GM23338 (cell line): ENCODE measurements around the gene DMKN. TPM values are rescaled to one million over a fixed set of nuclear protein-coding genes. Genes with fewer than 3 reads are reported as not detected.

Experiments used
- ATAC-seq: fragments of 200-7000 bp; cut with Tn5 transposase; 3 replicates; pipeline ENCODE4 v1.9.1; 2020
- DNase-seq: peaks from one replicate; pipeline ENCODE4 v3.0.0-alpha.2; 2015; ENCODE audit warnings: low spot score
- H2AFZ ChIP-seq: fragments of 200-600 bp; sonication (generic); 2 replicates; pipeline ENCODE4 v1.8.0; 2016; ENCODE audit warnings: antibody characterized with exemption, mild to moderate bottlenecking, moderate library complexity
- H3F3A ChIP-seq: fragments of 200-600 bp; sonication (generic); replicated peaks from 2 replicates; pipeline ENCODE4 v1.8.0; 2017; ENCODE audit warnings: antibody characterized with exemption, mixed run types, low read depth
- H3K27ac ChIP-seq: fragments of 200-600 bp; sonication (generic); 2 replicates; pipeline ENCODE4 v1.6.1; 2016; ENCODE audit warnings: low read depth
- H3K27me3 ChIP-seq: fragments of 200-600 bp; sonication (generic); 2 replicates; pipeline ENCODE4 v1.8.0; 2016; ENCODE audit warnings: mild to moderate bottlenecking, mixed run types, moderate library complexity; ENCODE audit not compliant: insufficient read depth
- H3K36me3 ChIP-seq: fragments of 200-600 bp; sonication (generic); 2 replicates; pipeline ENCODE4 v1.8.0; 2016; ENCODE audit warnings: mild to moderate bottlenecking; ENCODE audit not compliant: insufficient read depth
- H3K4me1 ChIP-seq: fragments of 200-600 bp; sonication (generic); 2 replicates; pipeline ENCODE4 v1.8.0; 2016; ENCODE audit warnings: mild to moderate bottlenecking, moderate library complexity; ENCODE audit not compliant: insufficient read depth
- H3K4me2 ChIP-seq: fragments of 200-600 bp; sonication (generic); 2 replicates; pipeline ENCODE4 v1.7.1; 2017; ENCODE audit warnings: mixed run types
- H3K4me3 ChIP-seq: fragments of 200-600 bp; sonication (generic); 2 replicates; pipeline ENCODE4 v1.6.1; 2016; ENCODE audit warnings: mixed run types
- H3K79me2 ChIP-seq: fragments of 200-600 bp; sonication (generic); replicated peaks from 2 replicates; pipeline ENCODE4 v1.8.0; 2017; ENCODE audit warnings: mild to moderate bottlenecking; ENCODE audit not compliant: insufficient read depth
- H3K9me2 ChIP-seq: fragments of 200-600 bp; sonication (generic); 2 replicates; pipeline ENCODE4 v1.8.0; 2017; ENCODE audit not compliant: insufficient read depth
- H4K20me1 ChIP-seq: fragments of 200-600 bp; sonication (generic); replicated peaks from 2 replicates; pipeline ENCODE4 v1.8.0; 2017; ENCODE audit warnings: mild to moderate bottlenecking; ENCODE audit not compliant: insufficient read depth
- H3K27ac Mint-ChIP-seq: 2 replicates; pipeline ENCODE4 v1.8.0; 2020; ENCODE audit warnings: inconsistent platforms, mild to moderate bottlenecking, moderate library complexity, mixed read lengths
- H3K27me3 Mint-ChIP-seq: 3 replicates; pipeline ENCODE4 v1.8.0; 2022; ENCODE audit warnings: low read depth, mild to moderate bottlenecking, moderate library complexity, mixed read lengths, inconsistent platforms; ENCODE audit not compliant: insufficient read depth, poor library complexity
- H3K36me3 Mint-ChIP-seq: 3 replicates; pipeline ENCODE4 v1.8.0; 2021; ENCODE audit warnings: low read depth, mild to moderate bottlenecking, inconsistent platforms, moderate library complexity, mixed read lengths
- H3K4me1 Mint-ChIP-seq: 3 replicates; pipeline ENCODE4 v1.8.0; 2020; ENCODE audit warnings: mild to moderate bottlenecking, inconsistent platforms, mixed read lengths
- H3K4me3 Mint-ChIP-seq: 3 replicates; pipeline ENCODE4 v1.8.0; 2021; ENCODE audit warnings: moderate library complexity, mild to moderate bottlenecking, inconsistent platforms, mixed read lengths
- H3K9me3 Mint-ChIP-seq: 3 replicates; pipeline ENCODE4 v1.8.0; 2020; ENCODE audit warnings: moderate library complexity, mild to moderate bottlenecking, inconsistent platforms, mixed read lengths
- CREB1 ChIP-seq: fragments of 250-450 bp; sonication (Bioruptor Pico); IDR thresholded peaks from 2 replicates; pipeline ENCODE4 v1.5.0; 2020; ENCODE audit warnings: low read depth, mild to moderate bottlenecking, moderate library complexity
- CTCF ChIP-seq, 2 experiments: fragments of 200-600 bp in 1 of 2; sonication (generic) in 1 of 2; conservative IDR thresholded peaks; 2 replicates each; pipeline versions ENCODE4 v1.5.1 to v1.6.1; 2016 to 2017; ENCODE audit warnings: antibody characterized with exemption in 2 of 2, low read depth in 2 of 2, mild to moderate bottlenecking in 2 of 2, moderate library complexity in 1 of 2
- EZH2 ChIP-seq: fragments of 200-600 bp; sonication (generic); IDR thresholded peaks from one replicate; pipeline ENCODE4 v1.8.0; 2017; ENCODE audit warnings: antibody characterized with exemption, mild to moderate bottlenecking, low read depth; ENCODE audit not compliant: unreplicated experiment
- EZH2phosphoT487 ChIP-seq: fragments of 200-600 bp; sonication (generic); IDR thresholded peaks from one replicate; pipeline ENCODE4 v1.8.1; 2018; ENCODE audit warnings: antibody characterized with exemption; ENCODE audit not compliant: unreplicated experiment
- JUNB ChIP-seq: IDR thresholded peaks from one replicate; pipeline ENCODE4 v1.6.1; 2016; ENCODE audit warnings: antibody characterized with exemption; ENCODE audit not compliant: unreplicated experiment
- NANOG ChIP-seq: IDR thresholded peaks from 2 replicates; pipeline ENCODE4 v1.6.1; 2016; ENCODE audit warnings: antibody characterized with exemption, borderline replicate concordance
- POLR2AphosphoS5 ChIP-seq: IDR thresholded peaks from 2 replicates; pipeline ENCODE4 v1.6.1; 2016; ENCODE audit warnings: antibody characterized with exemption, low read depth
- REST ChIP-seq: IDR thresholded peaks from one replicate; pipeline ENCODE4 v1.6.1; 2018; ENCODE audit warnings: antibody characterized with exemption; ENCODE audit not compliant: unreplicated experiment
- STAT1 ChIP-seq: IDR thresholded peaks from one replicate; pipeline ENCODE4 v1.6.1; 2016; ENCODE audit warnings: antibody characterized with exemption; ENCODE audit not compliant: unreplicated experiment
- ZNF114 ChIP-seq: fragments of 250-450 bp; sonication (Bioruptor Pico); IDR thresholded peaks from 2 replicates; pipeline ENCODE4 v1.5.0; 2020; ENCODE audit warnings: mild to moderate bottlenecking, moderate library complexity
- ZNF331 ChIP-seq: fragments of 250-450 bp; sonication (Bioruptor Pico); IDR thresholded peaks from 2 replicates; pipeline ENCODE4 v1.5.0; 2020; ENCODE audit warnings: low read depth, mild to moderate bottlenecking, moderate library complexity
- polyA plus RNA-seq: library from polyadenylated mRNA; unstranded; fragments of >200 nt; fragmentation: Nextera tagmentation; extraction: Ambion mirVana; gene quantifications from 2 replicates; pipeline ENCODE4 v1.2.1, GENCODE V29; 2016
- total RNA-seq: library from RNA; depleted of rRNA; stranded (reverse); fragments of >200 nt; shearing (Covaris generic); gene quantifications from 2 replicates; pipeline ENCODE4 v1.2.3, GENCODE V29; 2014
- TF ChIP-seq, protein P1 (sequence below): fragments of 250-450 bp; sonication (Bioruptor Pico); IDR thresholded peaks from 2 replicates; pipeline ENCODE4 v1.5.0; 2020; ENCODE audit warnings: mild to moderate bottlenecking, moderate library complexity
- TF ChIP-seq, protein P2 (sequence below): IDR thresholded peaks from 2 replicates; pipeline ENCODE4 v1.6.1; 2016; ENCODE audit warnings: antibody characterized with exemption

Gene DMKN
- total and polyA plus RNA-seq, 2 experiments from 2014 or later: 259 to 569 TPM

DNA sequence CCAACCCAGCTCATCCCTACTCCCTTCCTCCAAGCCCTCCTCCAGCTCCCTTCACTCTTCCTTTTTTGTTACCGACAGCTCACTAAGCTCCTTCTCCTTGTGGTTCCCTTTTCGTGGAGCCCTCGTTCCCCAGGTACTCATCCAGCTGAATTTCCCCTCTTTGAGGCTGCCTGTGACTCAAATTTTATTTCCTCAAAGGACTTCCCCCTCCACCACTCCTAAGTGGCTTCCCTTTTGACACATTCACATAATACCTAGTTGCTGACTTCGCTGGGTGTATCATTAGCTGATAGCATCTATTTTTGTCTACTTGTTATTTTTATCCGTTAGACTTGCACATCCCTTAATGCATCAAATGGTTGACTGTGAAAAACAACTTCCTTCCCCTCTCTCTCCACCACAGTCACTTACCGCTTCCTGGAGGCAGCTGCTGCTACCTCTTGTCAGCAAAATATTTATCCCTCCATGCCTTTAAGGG is 50.9 kb downstream of the DMKN start:
- H4K20me1 ChIP-seq: no peaks in the 10 kb centered on the region
- Mint-ChIP-seq H3K36me3 (no peaks in the 10 kb centered on the region), H3K9me3 (no peaks in the 10 kb centered on the region), H3K4me1 (peaks cover 3% of the 10 kb centered on the region), H3K27me3 (peaks cover 6% of the 10 kb centered on the region), H3K4me3 (no peak overlapping the region), H3K27ac (no peak overlapping the region)
- H3K27ac ChIP-seq: no peak overlapping the region
- ATAC-seq: no peak
- H3F3A ChIP-seq: no peaks in the 10 kb centered on the region
- H3K4me1 ChIP-seq: no peaks in the 10 kb centered on the region
- H3K4me2 ChIP-seq: no peak overlapping the region
- no peaks in the 10 kb centered on the region for H3K27me3 ChIP-seq
- no peak for TF ChIP-seq CREB1 (CRISPR knock-in tag)
- no peak for TF ChIP-seq EZH2phosphoT487
- no peak for TF ChIP-seq ZNF331
- TF ChIP-seq STAT1: no peak
- TF ChIP-seq, protein P1, sequence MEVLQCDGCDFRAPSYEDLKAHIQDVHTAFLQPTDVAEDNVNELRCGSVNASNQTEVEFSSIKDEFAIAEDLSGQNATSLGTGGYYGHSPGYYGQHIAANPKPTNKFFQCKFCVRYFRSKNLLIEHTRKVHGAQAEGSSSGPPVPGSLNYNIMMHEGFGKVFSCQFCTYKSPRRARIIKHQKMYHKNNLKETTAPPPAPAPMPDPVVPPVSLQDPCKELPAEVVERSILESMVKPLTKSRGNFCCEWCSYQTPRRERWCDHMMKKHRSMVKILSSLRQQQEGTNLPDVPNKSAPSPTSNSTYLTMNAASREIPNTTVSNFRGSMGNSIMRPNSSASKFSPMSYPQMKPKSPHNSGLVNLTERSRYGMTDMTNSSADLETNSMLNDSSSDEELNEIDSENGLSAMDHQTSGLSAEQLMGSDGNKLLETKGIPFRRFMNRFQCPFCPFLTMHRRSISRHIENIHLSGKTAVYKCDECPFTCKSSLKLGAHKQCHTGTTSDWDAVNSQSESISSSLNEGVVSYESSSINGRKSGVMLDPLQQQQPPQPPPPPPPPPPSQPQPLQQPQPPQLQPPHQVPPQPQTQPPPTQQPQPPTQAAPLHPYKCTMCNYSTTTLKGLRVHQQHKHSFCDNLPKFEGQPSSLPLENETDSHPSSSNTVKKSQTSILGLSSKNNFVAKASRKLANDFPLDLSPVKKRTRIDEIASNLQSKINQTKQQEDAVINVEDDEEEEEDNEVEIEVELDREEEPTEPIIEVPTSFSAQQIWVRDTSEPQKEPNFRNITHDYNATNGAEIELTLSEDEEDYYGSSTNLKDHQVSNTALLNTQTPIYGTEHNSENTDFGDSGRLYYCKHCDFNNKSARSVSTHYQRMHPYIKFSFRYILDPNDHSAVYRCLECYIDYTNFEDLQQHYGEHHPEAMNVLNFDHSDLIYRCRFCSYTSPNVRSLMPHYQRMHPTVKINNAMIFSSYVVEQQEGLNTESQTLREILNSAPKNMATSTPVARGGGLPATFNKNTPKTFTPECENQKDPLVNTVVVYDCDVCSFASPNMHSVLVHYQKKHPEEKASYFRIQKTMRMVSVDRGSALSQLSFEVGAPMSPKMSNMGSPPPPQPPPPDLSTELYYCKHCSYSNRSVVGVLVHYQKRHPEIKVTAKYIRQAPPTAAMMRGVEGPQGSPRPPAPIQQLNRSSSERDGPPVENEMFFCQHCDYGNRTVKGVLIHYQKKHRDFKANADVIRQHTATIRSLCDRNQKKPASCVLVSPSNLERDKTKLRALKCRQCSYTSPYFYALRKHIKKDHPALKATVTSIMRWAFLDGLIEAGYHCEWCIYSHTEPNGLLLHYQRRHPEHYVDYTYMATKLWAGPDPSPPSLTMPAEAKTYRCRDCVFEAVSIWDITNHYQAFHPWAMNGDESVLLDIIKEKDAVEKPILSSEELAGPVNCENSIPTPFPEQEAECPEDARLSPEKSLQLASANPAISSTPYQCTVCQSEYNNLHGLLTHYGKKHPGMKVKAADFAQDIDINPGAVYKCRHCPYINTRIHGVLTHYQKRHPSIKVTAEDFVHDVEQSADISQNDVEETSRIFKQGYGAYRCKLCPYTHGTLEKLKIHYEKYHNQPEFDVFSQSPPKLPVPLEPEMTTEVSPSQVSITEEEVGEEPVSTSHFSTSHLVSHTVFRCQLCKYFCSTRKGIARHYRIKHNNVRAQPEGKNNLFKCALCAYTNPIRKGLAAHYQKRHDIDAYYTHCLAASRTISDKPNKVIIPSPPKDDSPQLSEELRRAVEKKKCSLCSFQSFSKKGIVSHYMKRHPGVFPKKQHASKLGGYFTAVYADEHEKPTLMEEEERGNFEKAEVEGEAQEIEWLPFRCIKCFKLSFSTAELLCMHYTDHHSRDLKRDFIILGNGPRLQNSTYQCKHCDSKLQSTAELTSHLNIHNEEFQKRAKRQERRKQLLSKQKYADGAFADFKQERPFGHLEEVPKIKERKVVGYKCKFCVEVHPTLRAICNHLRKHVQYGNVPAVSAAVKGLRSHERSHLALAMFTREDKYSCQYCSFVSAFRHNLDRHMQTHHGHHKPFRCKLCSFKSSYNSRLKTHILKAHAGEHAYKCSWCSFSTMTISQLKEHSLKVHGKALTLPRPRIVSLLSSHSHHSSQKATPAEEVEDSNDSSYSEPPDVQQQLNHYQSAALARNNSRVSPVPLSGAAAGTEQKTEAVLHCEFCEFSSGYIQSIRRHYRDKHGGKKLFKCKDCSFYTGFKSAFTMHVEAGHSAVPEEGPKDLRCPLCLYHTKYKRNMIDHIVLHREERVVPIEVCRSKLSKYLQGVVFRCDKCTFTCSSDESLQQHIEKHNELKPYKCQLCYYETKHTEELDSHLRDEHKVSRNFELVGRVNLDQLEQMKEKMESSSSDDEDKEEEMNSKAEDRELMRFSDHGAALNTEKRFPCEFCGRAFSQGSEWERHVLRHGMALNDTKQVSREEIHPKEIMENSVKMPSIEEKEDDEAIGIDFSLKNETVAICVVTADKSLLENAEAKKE (CRISPR knock-in tag): no peak
- no peak for TF ChIP-seq REST
- no peak for TF ChIP-seq CTCF (conservative IDR thresholded peaks at IDR 0.05; ENCODE audit: low read depth in 2 of 2)
- TF ChIP-seq NANOG: no peak
- TF ChIP-seq ZNF114 (CRISPR knock-in tag): no peak
- TF ChIP-seq POLR2AphosphoS5: no peak
- no peak for TF ChIP-seq JUNB
- TF ChIP-seq EZH2: no peak
- TF ChIP-seq, protein P2, sequence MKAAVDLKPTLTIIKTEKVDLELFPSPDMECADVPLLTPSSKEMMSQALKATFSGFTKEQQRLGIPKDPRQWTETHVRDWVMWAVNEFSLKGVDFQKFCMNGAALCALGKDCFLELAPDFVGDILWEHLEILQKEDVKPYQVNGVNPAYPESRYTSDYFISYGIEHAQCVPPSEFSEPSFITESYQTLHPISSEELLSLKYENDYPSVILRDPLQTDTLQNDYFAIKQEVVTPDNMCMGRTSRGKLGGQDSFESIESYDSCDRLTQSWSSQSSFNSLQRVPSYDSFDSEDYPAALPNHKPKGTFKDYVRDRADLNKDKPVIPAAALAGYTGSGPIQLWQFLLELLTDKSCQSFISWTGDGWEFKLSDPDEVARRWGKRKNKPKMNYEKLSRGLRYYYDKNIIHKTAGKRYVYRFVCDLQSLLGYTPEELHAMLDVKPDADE: no peak
- H3K9me2 ChIP-seq: no peaks in the 10 kb centered on the region
- H3K4me3 ChIP-seq: no peak overlapping the region
- no peak for DNase-seq
- H3K36me3 ChIP-seq: no peaks in the 10 kb centered on the region
- H2AFZ ChIP-seq: no peak overlapping the region
- H3K79me2 ChIP-seq: no peaks in the 10 kb centered on the region
